Neural progenitor cell (in vitro differentiated cells): ENCODE data around the gene ZMIZ1. TPM values are rescaled to one million over a fixed set of nuclear protein-coding genes. Genes with fewer than 3 reads are reported as not detected.

Source experiments
- DNase-seq: peaks from one replicate; pipeline ENCODE4 v3.0.0-alpha.2; 2016; ENCODE audit warnings: low spot score
- H2AFZ ChIP-seq: fragments of 200-600 bp; sonication (generic); replicated peaks from 2 replicates; pipeline ENCODE4 v1.6.1; 2016; ENCODE audit warnings: antibody characterized with exemption
- H3F3A ChIP-seq: fragments of 200-600 bp; sonication (generic); 2 replicates; pipeline ENCODE4 v1.6.1; 2016; ENCODE audit warnings: antibody characterized with exemption, low read depth
- H3K27ac ChIP-seq: fragments of 200-600 bp; sonication (generic); 2 replicates; pipeline ENCODE4 v1.5.1; 2016; ENCODE audit warnings: mild to moderate bottlenecking
- H3K27me3 ChIP-seq: fragments of 200-600 bp; sonication (generic); 2 replicates; pipeline ENCODE4 v1.6.1; 2016; ENCODE audit warnings: mild to moderate bottlenecking, moderate library complexity
- H3K36me3 ChIP-seq: fragments of 200-600 bp; sonication (generic); 2 replicates; pipeline ENCODE4 v1.5.1; 2016
- H3K4me1 ChIP-seq: fragments of 200-600 bp; sonication (generic); 2 replicates; pipeline ENCODE4 v1.6.1; 2016; ENCODE audit warnings: mixed run types
- H3K4me2 ChIP-seq: fragments of 200-600 bp; sonication (generic); 2 replicates; pipeline ENCODE4 v1.6.1; 2016
- H3K4me3 ChIP-seq: fragments of 200-600 bp; sonication (generic); 2 replicates; pipeline ENCODE4 v1.5.1; 2016
- H3K79me2 ChIP-seq: fragments of 200-600 bp; sonication (generic); 2 replicates; pipeline ENCODE4 v1.6.1; 2016; ENCODE audit warnings: low read depth
- H3K9ac ChIP-seq: fragments of 200-600 bp; sonication (generic); 2 replicates; pipeline ENCODE4 v1.6.1; 2016
- H3K9me3 ChIP-seq: fragments of 200-600 bp; sonication (generic); 2 replicates; pipeline ENCODE4 v1.5.1; 2016; ENCODE audit warnings: low read depth
- H4K20me1 ChIP-seq: fragments of 200-600 bp; sonication (generic); 2 replicates; pipeline ENCODE4 v1.6.1; 2016; ENCODE audit warnings: low read depth
- H3K27ac Mint-ChIP-seq: 3 replicates; pipeline ENCODE4 v1.8.0; 2021; ENCODE audit warnings: mixed read lengths
- H3K27me3 Mint-ChIP-seq: 2 replicates; pipeline ENCODE4 v1.8.0; 2022; ENCODE audit warnings: low read depth, mild to moderate bottlenecking, inconsistent platforms, moderate library complexity, mixed read lengths; ENCODE audit not compliant: insufficient read depth
- H3K36me3 Mint-ChIP-seq: 3 replicates; pipeline ENCODE4 v1.8.0; 2021; ENCODE audit warnings: mixed read lengths
- H3K4me1 Mint-ChIP-seq: 3 replicates; pipeline ENCODE4 v1.8.0; 2021; ENCODE audit warnings: mixed read lengths
- H3K4me3 Mint-ChIP-seq: 3 replicates; pipeline ENCODE4 v1.8.0; 2021; ENCODE audit warnings: mild to moderate bottlenecking, moderate library complexity, mixed read lengths
- H3K9me3 Mint-ChIP-seq: 3 replicates; pipeline ENCODE4 v1.8.0; 2020; ENCODE audit warnings: mixed read lengths
- CTCF ChIP-seq: fragments of 200-600 bp; sonication (generic); IDR thresholded peaks from 2 replicates; pipeline ENCODE4 v1.5.1; 2017; ENCODE audit warnings: antibody characterized with exemption, mild to moderate bottlenecking
- EZH2 ChIP-seq: fragments of 200-600 bp; sonication (generic); IDR thresholded peaks from 2 replicates; pipeline ENCODE4 v1.6.1; 2017; ENCODE audit warnings: antibody characterized with exemption, mild to moderate bottlenecking, moderate library complexity
- EZH2phosphoT487 ChIP-seq: fragments of 200-600 bp; sonication (generic); IDR thresholded peaks from 2 replicates; pipeline ENCODE4 v1.6.1; 2017; ENCODE audit warnings: antibody characterized with exemption
- total RNA-seq: library from RNA; depleted of rRNA; stranded (reverse); fragments of >200 nt; gene quantifications from 2 replicates; pipeline ENCODE4 v1.2.3, GENCODE V29; 2015; ENCODE audit warnings: low replicate concordance

ZMIZ1 gene
- total RNA-seq, 1 donor from 2014 or later = 5.8 TPM

- Histone ChIP-seq H4K20me1 (peaks cover 89% of the 10 kb centered on the region), H3K9ac (no peak overlapping the region), H3K4me2 (peak overlapping the region; percentile 57), H3K9me3 (no peaks in the 10 kb centered on the region), H3K4me3 (no peak overlapping the region), H3K27ac (no peak overlapping the region), H3K27me3 (no peaks in the 10 kb centered on the region), H3K36me3 (no peaks in the 10 kb centered on the region), H3F3A (peaks cover 18% of the 10 kb centered on the region), H3K4me1 (peaks cover 15% of the 10 kb centered on the region), H3K79me2 (peaks cover 7% of the 10 kb centered on the region), H2AFZ (no peak overlapping the region)
- no peaks in the 10 kb centered on the region for H3K9me3 Mint-ChIP-seq
- peaks cover 6% of the 10 kb centered on the region for H3K27me3 Mint-ChIP-seq
- H3K4me3 Mint-ChIP-seq = no peak overlapping the region
- peaks cover 24% of the 10 kb centered on the region for H3K36me3 Mint-ChIP-seq
- TF ChIP-seq EZH2phosphoT487 (no peak), EZH2 (no peak), CTCF (no peak)
- peak overlapping the region; percentile 64 for H3K27ac Mint-ChIP-seq
- peak; percentile 64 for DNase-seq
- peaks cover 63% of the 10 kb centered on the region for H3K4me1 Mint-ChIP-seq
These were observed 192.3 kb downstream of the ZMIZ1 start for GRCh38 chr10:79260811-79261740.

- Histone ChIP-seq H2AFZ (no peak overlapping the region), H3K79me2 (peaks cover 7% of the 10 kb centered on the region), H4K20me1 (peaks cover 87% of the 10 kb centered on the region), H3K4me2 (no peak overlapping the region), H3K9ac (no peak overlapping the region), H3K4me3 (no peak overlapping the region), H3K4me1 (peaks cover 15% of the 10 kb centered on the region), H3K27ac (no peak overlapping the region), H3F3A (peaks cover 18% of the 10 kb centered on the region), H3K9me3 (no peaks in the 10 kb centered on the region), H3K36me3 (no peaks in the 10 kb centered on the region), H3K27me3 (no peaks in the 10 kb centered on the region)
- Mint-ChIP-seq H3K27me3 (peaks cover 6% of the 10 kb centered on the region), H3K36me3 (peaks cover 22% of the 10 kb centered on the region), H3K4me1 (peaks cover 66% of the 10 kb centered on the region), H3K9me3 (no peaks in the 10 kb centered on the region), H3K4me3 (no peak overlapping the region), H3K27ac (no peak overlapping the region)
- TF ChIP-seq EZH2phosphoT487 (no peak), EZH2 (no peak), CTCF (no peak)
- DNase-seq = no peak
These were observed 193.4 kb downstream of the ZMIZ1 start for GRCh38 chr10:79262131-79262530.

- peaks cover 19% of the 10 kb centered on the region for H3K36me3 Mint-ChIP-seq
- H3K27me3 Mint-ChIP-seq = peaks cover 6% of the 10 kb centered on the region
- TF ChIP-seq CTCF (no peak), EZH2 (no peak), EZH2phosphoT487 (no peak)
- Histone ChIP-seq H3K9ac (no peak overlapping the region), H3F3A (peaks cover 18% of the 10 kb centered on the region), H2AFZ (no peak overlapping the region), H3K79me2 (peaks cover 7% of the 10 kb centered on the region), H3K9me3 (no peaks in the 10 kb centered on the region), H3K4me2 (no peak overlapping the region), H3K36me3 (no peaks in the 10 kb centered on the region), H3K4me1 (peaks cover 15% of the 10 kb centered on the region), H3K27ac (no peak overlapping the region), H3K4me3 (no peak overlapping the region), H3K27me3 (no peaks in the 10 kb centered on the region), H4K20me1 (peaks cover 77% of the 10 kb centered on the region)
- no peaks in the 10 kb centered on the region for H3K9me3 Mint-ChIP-seq
- H3K4me3 Mint-ChIP-seq = no peak overlapping the region
- H3K4me1 Mint-ChIP-seq = peaks cover 66% of the 10 kb centered on the region
- H3K27ac Mint-ChIP-seq = no peak overlapping the region
- DNase-seq = no peak
These were observed 194.4 kb downstream of the ZMIZ1 start for GRCh38 chr10:79262959-79263746.
